Measurements from ENCODE around the gene AKT1S1. TPM values are rescaled to one million over a fixed set of nuclear protein-coding genes. Genes with fewer than 3 reads are reported as not detected.

The AKT1S1 gene
- total RNA-seq, 1 experiment from 2014 or later: 64.6 TPM

GRCh38 chr19:49912965-49913685, 36.0 kb upstream of the AKT1S1 start:
- Mint-ChIP-seq H3K36me3 (ENCODE audit: insufficient read depth, unreplicated experiment) (peaks cover 99% of the 10 kb centered on the region), H3K27ac (ENCODE audit: unreplicated experiment) (peak overlapping the region; percentile 81), H3K4me1 (ENCODE audit: low read depth, unreplicated experiment) (peaks cover 36% of the 10 kb centered on the region), H3K4me3 (ENCODE audit: unreplicated experiment) (no peak overlapping the region), H3K9me3 (ENCODE audit: unreplicated experiment) (no peaks in the 10 kb centered on the region), H3K27me3 (ENCODE audit: insufficient read depth, unreplicated experiment) (no peaks in the 10 kb centered on the region)
- Histone ChIP-seq H3K27me3 (replicated peaks; ENCODE audit: control insufficient read depth, insufficient read depth, low read length) (no peaks in the 10 kb centered on the region), H3K4me1 (peaks cover 30% of the 10 kb centered on the region), H3K36me3 (ENCODE audit: control insufficient read depth, insufficient read depth, low read length) (peaks cover 18% of the 10 kb centered on the region), H3K4me3 (ENCODE audit: low read depth, low read length) (no peak overlapping the region), H3K9me3 (0 out of 2 replicates have a peak, but pooled peaks cover 3% of the 10 kb centered on the region)
- intact Hi-C loops (cut with micrococcal nuclease; ENCODE audit: unreplicated experiment): no loop called here
- ChIA-PET CTCF (interaction anchor here (0.6 to 1.9 kb wide), 4 partner anchors 16 to 44 kb away, joined by 3 to 5 read pairs (median 4); partner anchors contain the start of genes ATF5 and NUP62), POLR2A (interaction anchor here (0.6 kb wide), 1 partner anchor 199 kb away, joined by 5 read pairs; no protein-coding TSS in a partner anchor)
- DNase-seq: peak; percentile 75 to 88
- BruUV-seq (replicated peaks): no TSS peak
- peak in 1 of 2 experiments; percentile 24 for TF ChIP-seq CTCF (IDR thresholded peaks at IDR 0.05; ENCODE audit: insufficient read depth in 1 of 2, low read depth in 1 of 2, low read length in 1 of 2, severe bottlenecking in 1 of 2, unreplicated experiment in 1 of 2)

- TF ChIP-seq CTCF (IDR thresholded peaks at IDR 0.05; ENCODE audit: insufficient read depth in 1 of 2, low read depth in 1 of 2, low read length in 1 of 2, severe bottlenecking in 1 of 2, unreplicated experiment in 1 of 2): no peak
- Mint-ChIP-seq H3K27me3 (ENCODE audit: insufficient read depth, unreplicated experiment) (no peaks in the 10 kb centered on the region), H3K36me3 (ENCODE audit: insufficient read depth, unreplicated experiment) (peaks cover 99% of the 10 kb centered on the region), H3K4me3 (ENCODE audit: unreplicated experiment) (no peak overlapping the region), H3K9me3 (ENCODE audit: unreplicated experiment) (no peaks in the 10 kb centered on the region), H3K27ac (ENCODE audit: unreplicated experiment) (peak overlapping the region; percentile 6), H3K4me1 (ENCODE audit: low read depth, unreplicated experiment) (peaks cover 36% of the 10 kb centered on the region)
- intact Hi-C loops (cut with micrococcal nuclease; ENCODE audit: unreplicated experiment): no loop called here
- H3K4me1 ChIP-seq: peaks cover 30% of the 10 kb centered on the region
- H3K27me3 ChIP-seq (replicated peaks; ENCODE audit: control insufficient read depth, insufficient read depth, low read length): no peaks in the 10 kb centered on the region
- no peak for DNase-seq
- no TSS peak for BruUV-seq (replicated peaks)
- no peak overlapping the region for H3K4me3 ChIP-seq (ENCODE audit: low read depth, low read length)
- H3K36me3 ChIP-seq (ENCODE audit: control insufficient read depth, insufficient read depth, low read length): peaks cover 17% of the 10 kb centered on the region
- POLR2A ChIA-PET: interaction anchor here (0.6 kb wide), 2 partner anchors 114 to 216 kb away, joined by 3 to 4 read pairs; partner anchors contain the start of gene ZNF473
- H3K9me3 ChIP-seq: 0 out of 2 replicates have a peak, but pooled peaks cover 3% of the 10 kb centered on the region
- CTCF ChIA-PET: interaction anchor here (0.6 kb wide), 1 partner anchor 109 kb away, joined by 3 read pairs; no protein-coding TSS in a partner anchor
These were observed 34.4 kb upstream of the AKT1S1 start for GRCh38 chr19:49911381-49912145.

- DNase-seq: no peak
- peaks cover 30% of the 10 kb centered on the region for H3K4me1 Mint-ChIP-seq (ENCODE audit: low read depth, unreplicated experiment)
- intact Hi-C loops (cut with micrococcal nuclease; ENCODE audit: unreplicated experiment): no loop called here
- H3K9me3 ChIP-seq: 0 out of 2 replicates have a peak, but pooled peaks cover under 1% of the 10 kb centered on the region
- TF ChIP-seq CTCF (IDR thresholded peaks at IDR 0.05; ENCODE audit: insufficient read depth in 1 of 2, low read depth in 1 of 2, low read length in 1 of 2, severe bottlenecking in 1 of 2, unreplicated experiment in 1 of 2): no peak
- no peak overlapping the region for H3K27ac Mint-ChIP-seq (ENCODE audit: unreplicated experiment)
- H3K27me3 ChIP-seq (replicated peaks; ENCODE audit: control insufficient read depth, insufficient read depth, low read length): no peaks in the 10 kb centered on the region
- BruUV-seq (replicated peaks): no TSS peak
- CTCF ChIA-PET: no interaction called here
- peaks cover 30% of the 10 kb centered on the region for H3K4me1 ChIP-seq
- no peaks in the 10 kb centered on the region for H3K27me3 Mint-ChIP-seq (ENCODE audit: insufficient read depth, unreplicated experiment)
- H3K36me3 Mint-ChIP-seq (ENCODE audit: insufficient read depth, unreplicated experiment): peaks cover 97% of the 10 kb centered on the region
- POLR2A ChIA-PET: interaction anchor here (0.6 kb wide), 1 partner anchor 141 kb away, joined by 3 read pairs; no protein-coding TSS in a partner anchor
- H3K4me3 ChIP-seq (ENCODE audit: low read depth, low read length): no peak overlapping the region
- H3K36me3 ChIP-seq (ENCODE audit: control insufficient read depth, insufficient read depth, low read length): peaks cover 14% of the 10 kb centered on the region
- no peaks in the 10 kb centered on the region for H3K9me3 Mint-ChIP-seq (ENCODE audit: unreplicated experiment)
- H3K4me3 Mint-ChIP-seq (ENCODE audit: unreplicated experiment): no peak overlapping the region
These were observed 33.0 kb upstream of the AKT1S1 start for GRCh38 chr19:49910179-49910578.
